H9 (cell line): Measurements from ENCODE around the gene NPAS3. TPM values are rescaled to one million over a fixed set of nuclear protein-coding genes. Genes with fewer than 3 reads are reported as not detected.

Experiments
- DNase-seq: peaks from one replicate; pipeline ENCODE4 v3.0.0-alpha.2; 2017
- H2AFZ ChIP-seq: one replicate; pipeline ENCODE4 v1.6.1; 2013; ENCODE audit warnings: mild to moderate bottlenecking, low read length, control low read depth, moderate library complexity
- H2AK5ac ChIP-seq: 2 replicates; pipeline ENCODE4 v1.6.1; 2013; ENCODE audit warnings: low read length, control low read depth, mixed read lengths; ENCODE audit not compliant: insufficient read length
- H2BK120ac ChIP-seq: one replicate; pipeline ENCODE4 v1.6.1; 2013; ENCODE audit warnings: low read depth, mild to moderate bottlenecking, low read length, control low read depth, inconsistent platforms; ENCODE audit not compliant: poor library complexity, severe bottlenecking
- H2BK12ac ChIP-seq: 2 replicates; pipeline ENCODE4 v1.6.1; 2013; ENCODE audit warnings: low read length, control low read depth, mixed read lengths, low read depth; ENCODE audit not compliant: insufficient read length
- H2BK15ac ChIP-seq: 2 replicates; pipeline ENCODE4 v1.6.1; 2013; ENCODE audit warnings: low read depth, low read length, control low read depth
- H2BK20ac ChIP-seq: one replicate; pipeline ENCODE4 v1.6.1; 2013; ENCODE audit warnings: low read depth, mild to moderate bottlenecking, low read length, control low read depth, inconsistent platforms; ENCODE audit not compliant: poor library complexity, severe bottlenecking
- H2BK5ac ChIP-seq: 2 replicates; pipeline ENCODE4 v1.6.1; 2013; ENCODE audit warnings: low read length, control low read depth, mixed read lengths; ENCODE audit not compliant: insufficient read length
- H3K14ac ChIP-seq: 2 replicates; pipeline ENCODE4 v1.6.1; 2013; ENCODE audit warnings: low read length, control low read depth; ENCODE audit not compliant: insufficient read depth
- H3K18ac ChIP-seq: 2 replicates; pipeline ENCODE4 v1.6.1; 2013; ENCODE audit warnings: low read depth, mild to moderate bottlenecking, mixed read lengths, low read length, control low read depth; ENCODE audit not compliant: insufficient read length
- H3K23ac ChIP-seq: 2 replicates; pipeline ENCODE4 v1.6.1; 2013; ENCODE audit warnings: low read length, control low read depth, mixed read lengths, low read depth; ENCODE audit not compliant: insufficient read length
- H3K23me2 ChIP-seq: 2 replicates; pipeline ENCODE4 v1.6.1; 2013; ENCODE audit warnings: low read depth, mild to moderate bottlenecking, mixed read lengths, low read length, control low read depth; ENCODE audit not compliant: insufficient read length, poor library complexity, severe bottlenecking
- H3K27ac ChIP-seq: 2 replicates; pipeline ENCODE4 v1.5.1; 2013; ENCODE audit warnings: low read length, control low read depth, mixed read lengths, low read depth; ENCODE audit not compliant: insufficient read length
- H3K27me3 ChIP-seq: 2 replicates; pipeline ENCODE4 v1.6.1; 2013; ENCODE audit warnings: low read length, control low read depth, inconsistent platforms; ENCODE audit not compliant: insufficient read depth
- H3K4ac ChIP-seq: 2 replicates; pipeline ENCODE4 v1.6.1; 2013; ENCODE audit warnings: low read depth, mild to moderate bottlenecking, control low read depth, inconsistent platforms, low read length, moderate library complexity
- H3K4me1 ChIP-seq: 2 replicates; pipeline ENCODE4 v1.6.1; 2013; ENCODE audit warnings: low read length, control low read depth, inconsistent platforms; ENCODE audit not compliant: insufficient read depth
- H3K4me2 ChIP-seq: 2 replicates; pipeline ENCODE4 v1.6.1; 2013; ENCODE audit warnings: low read length, control low read depth, mixed read lengths; ENCODE audit not compliant: insufficient read length, insufficient read depth
- H3K56ac ChIP-seq: 2 replicates; pipeline ENCODE4 v1.6.1; 2013; ENCODE audit warnings: low read depth, mild to moderate bottlenecking, mixed read lengths, low read length, control low read depth; ENCODE audit not compliant: insufficient read length
- H3K79me1 ChIP-seq: 2 replicates; pipeline ENCODE4 v1.6.1; 2013; ENCODE audit warnings: low read depth, mild to moderate bottlenecking, moderate library complexity, low read length, control low read depth, inconsistent platforms; ENCODE audit not compliant: insufficient read depth, poor library complexity, severe bottlenecking
- H3K79me2 ChIP-seq: 2 replicates; pipeline ENCODE4 v1.6.1; 2013; ENCODE audit warnings: low read length, control low read depth, inconsistent platforms; ENCODE audit not compliant: insufficient read depth
- H3K9ac ChIP-seq: 2 replicates; pipeline ENCODE4 v1.6.1; 2013; ENCODE audit warnings: low read length, control low read depth, mixed read lengths; ENCODE audit not compliant: insufficient read length; ENCODE audit errors: extremely low read depth
- H3K9me3 ChIP-seq: one replicate; pipeline ENCODE4 v1.6.1; 2013; ENCODE audit warnings: low read depth, low read length, inconsistent platforms; ENCODE audit not compliant: control insufficient read depth
- H3T11ph ChIP-seq: one replicate; pipeline ENCODE4 v1.6.1; 2013; ENCODE audit warnings: mild to moderate bottlenecking, low read length, control low read depth, inconsistent platforms
- H4K20me1 ChIP-seq: one replicate; pipeline ENCODE4 v1.6.1; 2013; ENCODE audit not compliant: control insufficient read depth, insufficient read length, insufficient read depth
- H4K5ac ChIP-seq: 2 replicates; pipeline ENCODE4 v1.6.1; 2013; ENCODE audit warnings: low read depth, mild to moderate bottlenecking, mixed read lengths, low read length, control low read depth; ENCODE audit not compliant: insufficient read length
- H4K8ac ChIP-seq: replicated peaks from 2 replicates; pipeline ENCODE4 v1.6.1; 2013; ENCODE audit warnings: low read length, control low read depth, mixed read lengths, low read depth; ENCODE audit not compliant: insufficient read length
- H4K91ac ChIP-seq: 2 replicates; pipeline ENCODE4 v1.6.1; 2013; ENCODE audit warnings: low read depth, mild to moderate bottlenecking, moderate library complexity, mixed read lengths, low read length, control low read depth; ENCODE audit not compliant: insufficient read length
- H3K27ac Mint-ChIP-seq, 3 experiments: 2 replicates in 2 of 3; 3 replicates in 1 of 3; pipeline ENCODE4 v1.8.0; 2020 to 2021; ENCODE audit warnings: mixed read lengths in 3 of 3, mild to moderate bottlenecking in 1 of 3, moderate library complexity in 1 of 3
- H3K27me3 Mint-ChIP-seq: 2 replicates; pipeline ENCODE4 v1.8.0; 2021; ENCODE audit warnings: low read depth, mild to moderate bottlenecking, moderate library complexity, mixed read lengths
- H3K36me3 Mint-ChIP-seq, 3 experiments: 2 replicates in 2 of 3; 3 replicates in 1 of 3; pipeline ENCODE4 v1.8.0; 2020 to 2021; ENCODE audit warnings: low read depth in 3 of 3, mixed read lengths in 3 of 3; ENCODE audit not compliant: insufficient read depth in 1 of 3
- H3K4me1 Mint-ChIP-seq, 2 experiments: 2 replicates each; pipeline ENCODE4 v1.8.0; 2020; ENCODE audit warnings: mixed read lengths in 2 of 2
- H3K4me3 Mint-ChIP-seq, 2 experiments: 2 replicates in 1 of 2; 3 replicates in 1 of 2; pipeline ENCODE4 v1.8.0; 2020 to 2021; ENCODE audit warnings: mild to moderate bottlenecking in 2 of 2, mixed read lengths in 2 of 2, moderate library complexity in 1 of 2
- H3K9me3 Mint-ChIP-seq, 2 experiments: 2 replicates in 1 of 2; 3 replicates in 1 of 2; pipeline ENCODE4 v1.8.0; 2020; ENCODE audit warnings: mild to moderate bottlenecking in 2 of 2, mixed read lengths in 2 of 2, moderate library complexity in 1 of 2
- WGBS: extraction: QIAGEN DNeasy Blood & Tissue Kit; methylation state at CpG from one replicate; pipeline ENCODE4 v1.1.7; 2013; ENCODE audit warnings: missing lambda C conversion rate, low lambda C conversion rate, mixed read lengths; ENCODE audit not compliant: insufficient read length; ENCODE audit errors: extremely low coverage; 5-methylcytosine and 5-hydroxymethylcytosine counted together
- total RNA-seq: library from RNA; stranded (reverse); gene quantifications from 2 replicates; pipeline ENCODE4 v1.2.1, GENCODE V29; 2021
- TF ChIP-seq, protein P1 (sequence below): fragments of 200-600 bp; sonication (generic); conservative IDR thresholded peaks from 3 replicates; pipeline ENCODE4 v1.8.0; 2021; ENCODE audit warnings: antibody characterized with exemption, mild to moderate bottlenecking

Gene NPAS3
- total RNA-seq, 1 experiment from 2014 or later = 0.17 TPM

DNA sequence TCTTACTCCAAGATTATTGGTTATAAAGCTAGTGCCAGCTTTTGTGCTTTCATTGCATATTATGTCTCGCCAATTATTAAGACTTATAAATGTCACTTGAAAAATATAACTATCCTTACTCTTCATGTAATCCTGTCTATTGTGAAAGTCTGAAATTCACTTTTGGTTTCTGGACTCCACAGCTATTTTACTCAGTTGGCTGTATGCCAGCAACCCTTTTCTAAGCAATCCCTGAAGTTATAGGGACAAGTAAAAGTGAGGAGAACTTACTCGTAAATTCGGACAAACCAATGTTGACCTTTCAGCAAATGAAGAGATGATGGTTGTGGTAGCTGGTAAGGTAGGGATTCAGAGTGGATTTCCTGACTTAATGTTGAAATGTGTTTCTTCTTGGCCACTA is 196.3 kb downstream of the NPAS3 start:
- H2BK15ac ChIP-seq = no peak overlapping the region
- no peak overlapping the region for H2BK20ac ChIP-seq
- DNase-seq = no peak
- H2AFZ ChIP-seq = no peak overlapping the region
- no peak overlapping the region for H3K4me2 ChIP-seq
- H2BK120ac ChIP-seq = no peak overlapping the region
- H3K4me3 Mint-ChIP-seq = no peak overlapping the region
- no peak overlapping the region for H3K27ac ChIP-seq
- H3K4ac ChIP-seq = no peak overlapping the region
- no peak overlapping the region for H3K18ac ChIP-seq
- no peaks in the 10 kb centered on the region for H3K23me2 ChIP-seq
- no peaks in the 10 kb centered on the region for H3K9me3 Mint-ChIP-seq
- H2BK5ac ChIP-seq = no peak overlapping the region
- no peak overlapping the region for H4K8ac ChIP-seq
- WGBS = no CpG with 5 or more reads among the region's 3 CpGs
- TF ChIP-seq, protein P1, sequence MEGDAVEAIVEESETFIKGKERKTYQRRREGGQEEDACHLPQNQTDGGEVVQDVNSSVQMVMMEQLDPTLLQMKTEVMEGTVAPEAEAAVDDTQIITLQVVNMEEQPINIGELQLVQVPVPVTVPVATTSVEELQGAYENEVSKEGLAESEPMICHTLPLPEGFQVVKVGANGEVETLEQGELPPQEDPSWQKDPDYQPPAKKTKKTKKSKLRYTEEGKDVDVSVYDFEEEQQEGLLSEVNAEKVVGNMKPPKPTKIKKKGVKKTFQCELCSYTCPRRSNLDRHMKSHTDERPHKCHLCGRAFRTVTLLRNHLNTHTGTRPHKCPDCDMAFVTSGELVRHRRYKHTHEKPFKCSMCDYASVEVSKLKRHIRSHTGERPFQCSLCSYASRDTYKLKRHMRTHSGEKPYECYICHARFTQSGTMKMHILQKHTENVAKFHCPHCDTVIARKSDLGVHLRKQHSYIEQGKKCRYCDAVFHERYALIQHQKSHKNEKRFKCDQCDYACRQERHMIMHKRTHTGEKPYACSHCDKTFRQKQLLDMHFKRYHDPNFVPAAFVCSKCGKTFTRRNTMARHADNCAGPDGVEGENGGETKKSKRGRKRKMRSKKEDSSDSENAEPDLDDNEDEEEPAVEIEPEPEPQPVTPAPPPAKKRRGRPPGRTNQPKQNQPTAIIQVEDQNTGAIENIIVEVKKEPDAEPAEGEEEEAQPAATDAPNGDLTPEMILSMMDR = no peak
- H3K4me1 ChIP-seq = no peaks in the 10 kb centered on the region; the same call in 1 of the 2 replicates
- no peaks in the 10 kb centered on the region; the same call in none of the 2 replicates for H3K27me3 ChIP-seq
- no peak overlapping the region for H3K14ac ChIP-seq
- no peaks in the 10 kb centered on the region for H3K9me3 ChIP-seq
- H3K79me2 ChIP-seq = no peaks in the 10 kb centered on the region
- H3K79me1 ChIP-seq = no peaks in the 10 kb centered on the region
- no peak overlapping the region for H3K9ac ChIP-seq
- no peak overlapping the region for H2AK5ac ChIP-seq
- no peak overlapping the region for H3K23ac ChIP-seq
- no peak overlapping the region for H4K5ac ChIP-seq
- no peak overlapping the region for H4K91ac ChIP-seq
- peaks cover 16% of the 10 kb centered on the region in 2 experiments for H3K4me1 Mint-ChIP-seq
- H3K36me3 Mint-ChIP-seq = no peaks in the 10 kb centered on the region
- H3T11ph ChIP-seq = no peak overlapping the region
- no peak overlapping the region for H2BK12ac ChIP-seq
- no peak overlapping the region for H3K56ac ChIP-seq
- no peaks in the 10 kb centered on the region; the same call in 1 of the 2 replicates for H3K27me3 Mint-ChIP-seq
- no peak overlapping the region for H3K27ac Mint-ChIP-seq
- no peaks in the 10 kb centered on the region for H4K20me1 ChIP-seq
